Glutamatergic neuron (in vitro differentiated cells): ENCODE measurements around the gene RWDD3. TPM values are rescaled to one million over a fixed set of nuclear protein-coding genes. Genes with fewer than 3 reads are reported as not detected.

ENCODE experiments used
- DNase-seq: peaks from one replicate; pipeline ENCODE4 v3.0.0; 2022
- H3K27ac Mint-ChIP-seq: one replicate; pipeline ENCODE4 v1.8.0; 2020; ENCODE audit warnings: mild to moderate bottlenecking, mixed read lengths, inconsistent platforms; ENCODE audit not compliant: unreplicated experiment
- H3K27me3 Mint-ChIP-seq: one replicate; pipeline ENCODE4 v1.8.0; 2020; ENCODE audit warnings: mild to moderate bottlenecking, moderate library complexity, mixed read lengths, inconsistent platforms; ENCODE audit not compliant: unreplicated experiment
- H3K36me3 Mint-ChIP-seq: one replicate; pipeline ENCODE4 v1.8.0; 2020; ENCODE audit warnings: mild to moderate bottlenecking, mixed read lengths, inconsistent platforms; ENCODE audit not compliant: unreplicated experiment
- H3K4me1 Mint-ChIP-seq: one replicate; pipeline ENCODE4 v1.8.0; 2020; ENCODE audit warnings: mild to moderate bottlenecking, low read depth, mixed read lengths, inconsistent platforms; ENCODE audit not compliant: unreplicated experiment
- H3K4me3 Mint-ChIP-seq: one replicate; pipeline ENCODE4 v1.8.0; 2020; ENCODE audit warnings: mild to moderate bottlenecking, mixed read lengths, inconsistent platforms; ENCODE audit not compliant: unreplicated experiment
- H3K9me3 Mint-ChIP-seq: one replicate; pipeline ENCODE4 v1.8.0; 2020; ENCODE audit warnings: mild to moderate bottlenecking, moderate library complexity, mixed read lengths, inconsistent platforms; ENCODE audit not compliant: unreplicated experiment
- CTCF ChIP-seq: fragments of 200-600 bp; sonication (generic); IDR thresholded peaks from one replicate; pipeline ENCODE4 v1.5.0; 2021; ENCODE audit not compliant: partially characterized antibody, unreplicated experiment
- total RNA-seq: library from RNA; stranded (reverse); fragmentation: NEBNext Ultra II Directional; extraction: Animal tissue kit (Norgen Biotek cat#: 25700); gene quantifications from one replicate; pipeline ENCODE4 v1.2.1, GENCODE V29; 2021; ENCODE audit not compliant: unreplicated experiment

RWDD3 gene
- total RNA-seq, 1 donor from 2014 or later, result 17.5 TPM

GRCh38 chr1:95287081-95287480, 53.1 kb downstream of the RWDD3 start:
- TF ChIP-seq CTCF, result no peak
- no peak for DNase-seq
- Mint-ChIP-seq H3K27ac (no peak overlapping the region), H3K4me3 (no peak overlapping the region), H3K36me3 (no peaks in the 10 kb centered on the region), H3K27me3 (no peaks in the 10 kb centered on the region), H3K4me1 (peaks cover 4% of the 10 kb centered on the region), H3K9me3 (peaks cover 3% of the 10 kb centered on the region)

GRCh38 chr1:95287825-95288224, 53.8 kb downstream of the RWDD3 start:
- peaks cover 4% of the 10 kb centered on the region for H3K4me1 Mint-ChIP-seq
- no peak overlapping the region for H3K4me3 Mint-ChIP-seq
- DNase-seq, result no peak
- H3K27me3 Mint-ChIP-seq, result no peaks in the 10 kb centered on the region
- TF ChIP-seq CTCF, result no peak
- no peak overlapping the region for H3K27ac Mint-ChIP-seq
- no peaks in the 10 kb centered on the region for H3K36me3 Mint-ChIP-seq
- peaks cover 3% of the 10 kb centered on the region for H3K9me3 Mint-ChIP-seq

Other genes with a start within 250 kb of the RWDD3 start
- 4.7 TPM for gene ALG14, start 161.3 kb upstream of the RWDD3 start, total RNA-seq
- 0.10 TPM for gene TLCD4, start 116.9 kb upstream of the RWDD3 start, total RNA-seq